Measurements from ENCODE around the gene JOSD1. TPM values are rescaled to one million over a fixed set of nuclear protein-coding genes. Genes with fewer than 3 reads are reported as not detected.

The JOSD1 gene
- total and polyA plus RNA-seq, 2 experiments from 2014 or later, result 18.6 to 104 TPM

DNA sequence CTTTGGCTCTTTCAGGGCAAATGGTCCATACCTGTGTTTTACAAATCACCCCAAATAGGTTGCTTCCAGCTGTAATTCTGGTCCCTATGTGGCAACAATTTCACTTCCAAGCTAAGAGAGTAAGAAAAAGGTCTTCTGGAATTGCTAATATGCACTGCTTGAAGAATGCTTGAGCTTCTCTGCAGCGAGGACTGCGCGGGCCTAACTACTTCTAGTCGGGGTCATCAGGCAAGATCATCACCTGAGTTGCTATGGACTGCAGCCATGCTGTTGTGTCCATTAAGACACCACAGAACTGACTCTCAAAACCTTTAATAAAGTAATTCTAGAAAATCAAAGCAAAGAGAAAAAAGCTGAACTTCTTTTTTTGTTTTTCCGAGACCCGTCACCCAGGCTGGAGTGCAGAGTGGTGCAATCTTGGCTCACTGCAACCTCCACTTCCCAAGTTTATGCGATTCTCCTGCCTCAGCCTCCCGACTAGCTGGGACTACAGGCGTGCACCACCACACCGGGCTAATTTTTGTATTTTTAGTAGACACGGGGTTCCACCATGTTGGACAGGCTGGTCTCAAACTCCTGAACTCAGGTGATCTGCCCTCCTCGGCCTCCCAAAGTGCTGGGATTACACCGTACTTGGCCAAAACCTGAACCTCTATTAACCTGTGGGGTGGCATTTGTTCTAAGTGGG lies 2.2 kb downstream of the JOSD1 start:
- Histone ChIP-seq H3K4me2 (peak overlapping the region; percentile 88), H3K27me3 (no peaks in the 10 kb centered on the region), H3K27ac (peak overlapping the region; percentile 100), H3K9me3 (ENCODE audit: low read depth) (no peaks in the 10 kb centered on the region), H3K4me1 (ENCODE audit: insufficient read depth) (peaks cover 38% of the 10 kb centered on the region), H3K9me2 (replicated peaks; ENCODE audit: insufficient read depth) (no peaks in the 10 kb centered on the region), H4K20me1 (ENCODE audit: insufficient read depth, poor library complexity, severe bottlenecking) (peaks cover 9% of the 10 kb centered on the region), H3K4me3 (peak overlapping the region; percentile 90), H3K79me2 (peaks cover 63% of the 10 kb centered on the region), H3K36me3 (replicated peaks; ENCODE audit: insufficient read depth, low read depth) (no peaks in the 10 kb centered on the region), H2AFZ (no peak overlapping the region)
- WGBS (ENCODE audit: low lambda C conversion rate, missing lambda C conversion rate), result 87% methylated on average over 13 of the region's 13 CpGs
- no peak for DNase-seq (ENCODE audit: low spot score)
- TF ChIP-seq EZH2 (IDR thresholded peaks at IDR 0.05; ENCODE audit: borderline replicate concordance), result no peak
- TF ChIP-seq EZH2phosphoT487 (IDR thresholded peaks at IDR 0.05; ENCODE audit: low read depth, severe bottlenecking, unreplicated experiment), result no peak
- TF ChIP-seq, protein P1, sequence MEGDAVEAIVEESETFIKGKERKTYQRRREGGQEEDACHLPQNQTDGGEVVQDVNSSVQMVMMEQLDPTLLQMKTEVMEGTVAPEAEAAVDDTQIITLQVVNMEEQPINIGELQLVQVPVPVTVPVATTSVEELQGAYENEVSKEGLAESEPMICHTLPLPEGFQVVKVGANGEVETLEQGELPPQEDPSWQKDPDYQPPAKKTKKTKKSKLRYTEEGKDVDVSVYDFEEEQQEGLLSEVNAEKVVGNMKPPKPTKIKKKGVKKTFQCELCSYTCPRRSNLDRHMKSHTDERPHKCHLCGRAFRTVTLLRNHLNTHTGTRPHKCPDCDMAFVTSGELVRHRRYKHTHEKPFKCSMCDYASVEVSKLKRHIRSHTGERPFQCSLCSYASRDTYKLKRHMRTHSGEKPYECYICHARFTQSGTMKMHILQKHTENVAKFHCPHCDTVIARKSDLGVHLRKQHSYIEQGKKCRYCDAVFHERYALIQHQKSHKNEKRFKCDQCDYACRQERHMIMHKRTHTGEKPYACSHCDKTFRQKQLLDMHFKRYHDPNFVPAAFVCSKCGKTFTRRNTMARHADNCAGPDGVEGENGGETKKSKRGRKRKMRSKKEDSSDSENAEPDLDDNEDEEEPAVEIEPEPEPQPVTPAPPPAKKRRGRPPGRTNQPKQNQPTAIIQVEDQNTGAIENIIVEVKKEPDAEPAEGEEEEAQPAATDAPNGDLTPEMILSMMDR (IDR thresholded peaks at IDR 0.05; ENCODE audit: poor library complexity), result no peak

DNA sequence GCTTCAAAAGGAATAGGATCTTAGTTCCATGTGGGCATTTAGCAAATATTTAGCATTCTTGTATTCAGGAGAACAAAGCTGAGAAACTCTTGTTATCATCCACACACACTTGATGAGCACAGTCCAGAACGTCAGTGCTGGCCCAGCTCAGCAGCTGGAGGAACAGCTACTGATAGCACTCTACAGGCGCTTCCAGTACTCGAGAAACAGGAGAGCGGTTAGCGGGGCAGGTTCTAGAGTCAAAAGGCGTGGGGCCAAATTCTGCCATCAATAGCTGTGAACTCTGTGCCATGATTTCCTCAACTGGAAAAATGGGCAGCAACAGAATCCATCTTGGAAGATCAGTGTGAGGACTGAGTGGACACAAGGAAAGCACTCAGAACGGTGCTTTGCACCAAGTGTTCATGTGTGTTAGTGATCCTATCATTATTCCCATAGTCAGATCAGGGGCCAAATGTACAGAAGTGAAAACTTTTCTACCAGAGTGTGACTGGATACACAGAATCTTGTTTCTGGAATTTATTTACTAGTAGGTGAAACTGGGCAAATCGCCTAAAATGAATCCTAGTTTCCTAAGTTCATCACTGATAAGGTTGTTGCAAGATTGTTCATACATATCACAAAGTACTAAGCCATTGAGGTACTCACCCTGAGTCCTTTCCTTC lies 3.2 kb downstream of the JOSD1 start:
- TF ChIP-seq EZH2phosphoT487 (IDR thresholded peaks at IDR 0.05; ENCODE audit: low read depth, severe bottlenecking, unreplicated experiment), result no peak
- no peak for TF ChIP-seq EZH2 (IDR thresholded peaks at IDR 0.05; ENCODE audit: borderline replicate concordance)
- TF ChIP-seq, protein P1 (IDR thresholded peaks at IDR 0.05; ENCODE audit: poor library complexity), result no peak
- Histone ChIP-seq H3K79me2 (peaks cover 73% of the 10 kb centered on the region), H3K27ac (peak overlapping the region; percentile 100), H2AFZ (no peak overlapping the region), H3K27me3 (no peaks in the 10 kb centered on the region), H3K4me3 (peak overlapping the region; percentile 90), H3K4me1 (ENCODE audit: insufficient read depth) (peaks cover 44% of the 10 kb centered on the region), H3K36me3 (replicated peaks; ENCODE audit: insufficient read depth, low read depth) (no peaks in the 10 kb centered on the region), H3K9me2 (replicated peaks; ENCODE audit: insufficient read depth) (no peaks in the 10 kb centered on the region), H3K4me2 (peak overlapping the region; percentile 88), H3K9me3 (ENCODE audit: low read depth) (no peaks in the 10 kb centered on the region), H4K20me1 (ENCODE audit: insufficient read depth, poor library complexity, severe bottlenecking) (peaks cover 9% of the 10 kb centered on the region)
- DNase-seq (ENCODE audit: low spot score), result peak; percentile 50
- 52% methylated on average over 8 of the region's 8 CpGs for WGBS (ENCODE audit: low lambda C conversion rate, missing lambda C conversion rate)

DNA sequence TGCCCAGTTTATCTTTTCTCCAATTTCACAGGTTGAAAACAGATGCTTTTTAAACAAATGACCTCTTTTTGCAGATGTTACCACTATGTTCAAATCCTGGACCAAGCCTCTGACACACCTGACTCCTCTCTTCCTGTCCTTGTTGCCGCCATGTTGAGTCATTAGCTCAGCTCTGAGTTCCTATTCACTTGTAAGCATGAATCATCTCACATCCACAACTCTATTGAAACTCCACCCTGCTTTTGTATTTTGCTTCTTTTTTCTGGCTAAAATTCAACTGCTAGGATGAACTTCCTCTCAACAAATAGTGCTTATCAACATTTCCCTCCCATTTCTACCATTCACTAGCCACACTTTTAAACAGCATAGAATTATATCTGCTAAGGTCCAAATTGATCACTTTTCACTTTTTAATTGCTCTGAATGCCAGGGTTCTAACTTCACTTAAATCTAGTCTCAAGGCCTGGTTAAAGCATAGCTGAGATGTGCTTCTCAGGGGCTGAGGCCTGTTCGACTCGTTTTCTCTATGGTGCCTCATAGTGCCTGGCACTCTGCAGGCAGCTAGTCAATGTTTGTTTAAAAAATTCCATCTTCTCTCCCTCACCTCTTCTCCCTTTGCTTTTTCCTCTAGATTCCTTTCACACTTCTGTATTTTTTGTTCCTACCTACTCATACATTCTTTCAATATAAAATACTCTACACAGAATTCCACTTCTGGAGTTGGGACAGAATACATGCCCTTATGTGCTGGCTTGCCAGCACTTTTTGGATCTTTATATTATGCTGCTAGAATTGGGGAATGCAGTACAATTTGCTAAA lies 3.9 kb downstream of the JOSD1 start:
- Histone ChIP-seq H3K4me3 (peak overlapping the region; percentile 90), H3K79me2 (peaks cover 81% of the 10 kb centered on the region)

More for the DNA sequence above, 3.9 kb downstream of the JOSD1 start:
- Histone ChIP-seq H3K27me3 (no peaks in the 10 kb centered on the region), H2AFZ (no peak overlapping the region), H4K20me1 (ENCODE audit: insufficient read depth, poor library complexity, severe bottlenecking) (peaks cover 9% of the 10 kb centered on the region), H3K27ac (peak overlapping the region; percentile 100), H3K4me1 (ENCODE audit: insufficient read depth) (peaks cover 44% of the 10 kb centered on the region), H3K4me2 (peak overlapping the region; percentile 88), H3K9me3 (ENCODE audit: low read depth) (no peaks in the 10 kb centered on the region), H3K9me2 (replicated peaks; ENCODE audit: insufficient read depth) (no peaks in the 10 kb centered on the region), H3K36me3 (replicated peaks; ENCODE audit: insufficient read depth, low read depth) (no peaks in the 10 kb centered on the region)
- DNase-seq (ENCODE audit: low spot score), result peak; percentile 65
- TF ChIP-seq EZH2phosphoT487 (IDR thresholded peaks at IDR 0.05; ENCODE audit: low read depth, severe bottlenecking, unreplicated experiment), result no peak
- TF ChIP-seq EZH2 (IDR thresholded peaks at IDR 0.05; ENCODE audit: borderline replicate concordance), result no peak
- TF ChIP-seq, protein P1 (IDR thresholded peaks at IDR 0.05; ENCODE audit: poor library complexity), result no peak
- WGBS (ENCODE audit: low lambda C conversion rate, missing lambda C conversion rate), result 51% methylated on average over 3 of the region's 3 CpGs
